Stimulated activated CD4-positive, alpha-beta T cell treated with anti-CD3 and anti-CD28 coated beads, Interleukin-2, amount 100 ng/mL, for 48 hours (primary cell): ENCODE data around the gene P3H4.
A peak's percentile ranks its signal among the peaks of the same experiment; 100 is the strongest.

Experiments
- DNase-seq, 2 donors: peaks; one replicate each; pipeline ENCODE4 v3.0.0-alpha.2; 2020

P3H4 gene

GRCh38 chr17:41821776-41822175 is 10.0 kb upstream of the P3H4 start:
- DNase-seq = no peak

- no peak for DNase-seq
These were observed 6.3 kb upstream of the P3H4 start for GRCh38 chr17:41818024-41818423.

GRCh38 chr17:41816637-41817320 is 5.0 kb upstream of the P3H4 start:
- DNase-seq = no peak

GRCh38 chr17:41814195-41814594 is 2.4 kb upstream of the P3H4 start:
- DNase-seq = no peak

- no peak for DNase-seq
These were observed 2.0 kb upstream of the P3H4 start for GRCh38 chr17:41813699-41814124.

GRCh38 chr17:41813152-41813680 is 1.5 kb upstream of the P3H4 start:
- no peak for DNase-seq

- peak in 1 of 2 donors; percentile 20 for DNase-seq
These were observed 817 bp upstream of the P3H4 start, which contains the start of gene FKBP10 for GRCh38 chr17:41812381-41813151. FKBP10 (plus strand) TSS chr17:41813004; CDS start chr17:41813035, 31 bp downstream.

GRCh38 chr17:41810659-41811548 is 845 bp downstream of the P3H4 start:
- DNase-seq = no peak

GRCh38 chr17:41806685-41807445 is 4.9 kb downstream of the P3H4 start:
- no peak for DNase-seq

- no peak for DNase-seq
These were observed 8.4 kb downstream of the P3H4 start for GRCh38 chr17:41803049-41804020.

GRCh38 chr17:41801374-41802271 is 10.1 kb downstream of the P3H4 start:
- DNase-seq = peak; percentile 73 to 74

- DNase-seq = no peak
These were observed 11.0 kb downstream of the P3H4 start for GRCh38 chr17:41800601-41801373.

- DNase-seq = no peak
These were observed 12.4 kb downstream of the P3H4 start for GRCh38 chr17:41799366-41799765.

- no peak for DNase-seq
These were observed 14.4 kb downstream of the P3H4 start for GRCh38 chr17:41797377-41797776.

GRCh38 chr17:41796121-41796895 is 15.4 kb downstream of the P3H4 start:
- no peak for DNase-seq

- no peak for DNase-seq
These were observed 17.2 kb downstream of the P3H4 start for GRCh38 chr17:41794540-41794975.

- no peak for DNase-seq
These were observed 17.8 kb downstream of the P3H4 start for GRCh38 chr17:41793784-41794539.
